Vagina (tissue), 2 donors: ENCODE measurements around the gene PTPRB. TPM values are rescaled to one million over a fixed set of nuclear protein-coding genes. Genes with fewer than 3 reads are reported as not detected.

Experiments
- DNase-seq, 2 donors: peaks; one replicate each; pipeline ENCODE4 v3.0.0-alpha.2; 2017; ENCODE audit errors: extremely low spot score in 2 of 2
- H3K27ac ChIP-seq: fragments of 200-600 bp; sonication (generic); one replicate; pipeline ENCODE4 v1.5.1; 2019
- H3K27me3 ChIP-seq: fragments of 200-600 bp; sonication (generic); one replicate; pipeline ENCODE4 v1.5.1; 2019
- H3K36me3 ChIP-seq, 2 donors: fragments of 200-600 bp; sonication (generic); one replicate each; pipeline ENCODE4 v1.5.1; 2017 to 2019
- H3K4me1 ChIP-seq: fragments of 200-600 bp; sonication (generic); one replicate; pipeline ENCODE4 v1.5.1; 2019
- H3K4me3 ChIP-seq, 2 donors: fragments of 200-600 bp; sonication (generic); 1 replicate in 1 of 2; 2 replicates in 1 of 2; pipeline ENCODE4 v1.5.1; 2016 to 2019
- H3K9me3 ChIP-seq: fragments of 200-600 bp; sonication (generic); one replicate; pipeline ENCODE4 v1.5.1; 2019
- CTCF ChIP-seq, 3 experiments: fragments of 450-650 bp in 2 of 3; fragments of 200-600 bp in 1 of 3; sonication (generic) in 1 of 3; IDR thresholded peaks; one replicate each; pipeline ENCODE4 v1.5.1; 2017 to 2019; ENCODE audit warnings: antibody characterized with exemption in 3 of 3, mild to moderate bottlenecking in 2 of 3, moderate library complexity in 2 of 3
- POLR2A ChIP-seq, 2 donors: fragments of 450-650 bp; IDR thresholded peaks; one replicate each; pipeline ENCODE4 v1.6.1; 2017; ENCODE audit warnings: antibody characterized with exemption in 2 of 2, mild to moderate bottlenecking in 2 of 2, moderate library complexity in 2 of 2
- POLR2AphosphoS5 ChIP-seq, 2 donors: sonication (generic); formaldehyde crosslinking; IDR thresholded peaks; one replicate each; pipeline ENCODE4 v1.9.0; 2017; ENCODE audit warnings: antibody characterized with exemption in 2 of 2, mild to moderate bottlenecking in 2 of 2, low read depth in 1 of 2; ENCODE audit not compliant: insufficient read depth in 1 of 2
- intact Hi-C: fragments of 100-400 bp; cut with DNase I; formaldehyde crosslinking; loops from one replicate; pipeline ENCODE4 v1.15.1; 2023
- total RNA-seq: library from RNA; depleted of rRNA; stranded (reverse); fragments of >200 nt; gene quantifications from one replicate; pipeline ENCODE4 v1.2.3, GENCODE V29; 2016

PTPRB gene
- total RNA-seq, 1 donor from 2014 or later, result 21.9 TPM

DNA sequence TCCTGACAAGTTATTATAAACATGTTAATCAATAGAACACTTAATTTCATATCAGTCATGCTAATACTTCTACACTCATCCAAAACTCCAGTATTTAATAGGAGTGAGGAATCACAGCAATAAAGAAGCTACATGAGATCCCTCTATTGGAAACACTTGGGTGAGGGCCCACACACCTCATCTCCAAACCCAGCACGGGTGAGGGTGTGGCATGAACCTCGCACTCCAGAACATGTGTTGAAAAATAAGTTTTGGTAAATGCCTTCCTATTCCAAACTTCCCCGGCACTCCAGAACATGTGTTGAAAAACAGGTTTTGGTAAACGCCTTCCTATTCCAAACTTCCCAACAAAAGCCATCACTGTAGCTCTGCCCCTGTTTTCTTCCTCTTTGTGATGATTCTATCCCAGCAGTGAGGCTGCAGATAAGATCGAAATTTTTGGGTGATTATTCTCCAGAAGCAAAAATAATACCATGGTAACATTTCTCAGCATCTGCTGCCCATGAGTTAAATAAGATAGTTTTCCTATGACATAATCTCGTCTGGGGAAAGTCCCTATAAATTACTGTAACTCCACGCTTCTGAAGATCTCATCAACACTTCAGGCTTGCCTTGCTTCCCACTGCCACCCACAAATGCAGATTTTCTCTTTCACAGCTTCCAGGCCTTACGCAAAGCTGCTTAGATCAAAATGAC, 24.4 kb upstream of the PTPRB start:
- Histone ChIP-seq H3K27me3 (no peaks in the 10 kb centered on the region), H3K27ac (no peak overlapping the region), H3K4me1 (no peaks in the 10 kb centered on the region), H3K36me3 (no peaks in the 10 kb centered on the region), H3K9me3 (no peaks in the 10 kb centered on the region), H3K4me3 (no peak overlapping the region)
- TF ChIP-seq POLR2AphosphoS5 (IDR thresholded peaks at IDR 0.05; ENCODE audit: insufficient read depth in 1 of 2, low read depth in 1 of 2) (no peak), POLR2A (IDR thresholded peaks at IDR 0.05) (no peak), CTCF (IDR thresholded peaks at IDR 0.05) (no peak)
- no peak for DNase-seq
- intact Hi-C loops, result no loop called here

- intact Hi-C loops, result no loop called here
- Histone ChIP-seq H3K4me1 (no peaks in the 10 kb centered on the region), H3K36me3 (no peaks in the 10 kb centered on the region), H3K27ac (no peak overlapping the region), H3K9me3 (no peaks in the 10 kb centered on the region), H3K27me3 (no peaks in the 10 kb centered on the region), H3K4me3 (no peak overlapping the region)
- no peak for DNase-seq
- TF ChIP-seq POLR2A (IDR thresholded peaks at IDR 0.05) (no peak), CTCF (IDR thresholded peaks at IDR 0.05) (no peak), POLR2AphosphoS5 (IDR thresholded peaks at IDR 0.05; ENCODE audit: insufficient read depth in 1 of 2, low read depth in 1 of 2) (peak in 1 of 2 donors; percentile 75)
Observed at GRCh38 chr12:70660620-70661219, 23.5 kb upstream of the PTPRB start.

GRCh38 chr12:70660002-70660604, 22.9 kb upstream of the PTPRB start:
- intact Hi-C loops, result no loop called here
- Histone ChIP-seq H3K9me3 (no peaks in the 10 kb centered on the region), H3K4me1 (no peaks in the 10 kb centered on the region), H3K36me3 (no peaks in the 10 kb centered on the region), H3K27me3 (no peaks in the 10 kb centered on the region), H3K4me3 (no peak overlapping the region), H3K27ac (no peak overlapping the region)
- no peak for DNase-seq
- TF ChIP-seq POLR2AphosphoS5 (IDR thresholded peaks at IDR 0.05; ENCODE audit: insufficient read depth in 1 of 2, low read depth in 1 of 2) (no peak), CTCF (IDR thresholded peaks at IDR 0.05) (no peak), POLR2A (IDR thresholded peaks at IDR 0.05) (no peak)

GRCh38 chr12:70659077-70659606, 21.9 kb upstream of the PTPRB start:
- Histone ChIP-seq H3K27me3 (no peaks in the 10 kb centered on the region), H3K9me3 (no peaks in the 10 kb centered on the region), H3K4me3 (no peak overlapping the region), H3K36me3 (no peaks in the 10 kb centered on the region), H3K27ac (no peak overlapping the region), H3K4me1 (no peaks in the 10 kb centered on the region)
- no peak for DNase-seq
- intact Hi-C loops, result no loop called here
- no peak for TF ChIP-seq POLR2A (IDR thresholded peaks at IDR 0.05)
- no peak for TF ChIP-seq POLR2AphosphoS5 (IDR thresholded peaks at IDR 0.05; ENCODE audit: insufficient read depth in 1 of 2, low read depth in 1 of 2)
- no peak for TF ChIP-seq CTCF (IDR thresholded peaks at IDR 0.05)
